H9 (cell line): ENCODE results near the gene TLCD3A. TPM values are rescaled to one million over a fixed set of nuclear protein-coding genes. Genes with fewer than 3 reads are reported as not detected.

Experiments used
- DNase-seq: peaks from one replicate; pipeline ENCODE4 v3.0.0-alpha.2; 2017
- H2AFZ ChIP-seq: one replicate; pipeline ENCODE4 v1.6.1; 2013; ENCODE audit warnings: mild to moderate bottlenecking, low read length, control low read depth, moderate library complexity
- H2AK5ac ChIP-seq: 2 replicates; pipeline ENCODE4 v1.6.1; 2013; ENCODE audit warnings: low read length, control low read depth, mixed read lengths; ENCODE audit not compliant: insufficient read length
- H2BK120ac ChIP-seq: one replicate; pipeline ENCODE4 v1.6.1; 2013; ENCODE audit warnings: low read depth, mild to moderate bottlenecking, low read length, control low read depth, inconsistent platforms; ENCODE audit not compliant: poor library complexity, severe bottlenecking
- H2BK12ac ChIP-seq: 2 replicates; pipeline ENCODE4 v1.6.1; 2013; ENCODE audit warnings: low read length, control low read depth, mixed read lengths, low read depth; ENCODE audit not compliant: insufficient read length
- H2BK15ac ChIP-seq: 2 replicates; pipeline ENCODE4 v1.6.1; 2013; ENCODE audit warnings: low read depth, low read length, control low read depth
- H2BK20ac ChIP-seq: one replicate; pipeline ENCODE4 v1.6.1; 2013; ENCODE audit warnings: low read depth, mild to moderate bottlenecking, low read length, control low read depth, inconsistent platforms; ENCODE audit not compliant: poor library complexity, severe bottlenecking
- H2BK5ac ChIP-seq: 2 replicates; pipeline ENCODE4 v1.6.1; 2013; ENCODE audit warnings: low read length, control low read depth, mixed read lengths; ENCODE audit not compliant: insufficient read length
- H3K14ac ChIP-seq: 2 replicates; pipeline ENCODE4 v1.6.1; 2013; ENCODE audit warnings: low read length, control low read depth; ENCODE audit not compliant: insufficient read depth
- H3K18ac ChIP-seq: 2 replicates; pipeline ENCODE4 v1.6.1; 2013; ENCODE audit warnings: low read depth, mild to moderate bottlenecking, mixed read lengths, low read length, control low read depth; ENCODE audit not compliant: insufficient read length
- H3K23ac ChIP-seq: 2 replicates; pipeline ENCODE4 v1.6.1; 2013; ENCODE audit warnings: low read length, control low read depth, mixed read lengths, low read depth; ENCODE audit not compliant: insufficient read length
- H3K23me2 ChIP-seq: 2 replicates; pipeline ENCODE4 v1.6.1; 2013; ENCODE audit warnings: low read depth, mild to moderate bottlenecking, mixed read lengths, low read length, control low read depth; ENCODE audit not compliant: insufficient read length, poor library complexity, severe bottlenecking
- H3K27ac ChIP-seq: 2 replicates; pipeline ENCODE4 v1.5.1; 2013; ENCODE audit warnings: low read length, control low read depth, mixed read lengths, low read depth; ENCODE audit not compliant: insufficient read length
- H3K27me3 ChIP-seq: 2 replicates; pipeline ENCODE4 v1.6.1; 2013; ENCODE audit warnings: low read length, control low read depth, inconsistent platforms; ENCODE audit not compliant: insufficient read depth
- H3K4ac ChIP-seq: 2 replicates; pipeline ENCODE4 v1.6.1; 2013; ENCODE audit warnings: low read depth, mild to moderate bottlenecking, control low read depth, inconsistent platforms, low read length, moderate library complexity
- H3K4me1 ChIP-seq: 2 replicates; pipeline ENCODE4 v1.6.1; 2013; ENCODE audit warnings: low read length, control low read depth, inconsistent platforms; ENCODE audit not compliant: insufficient read depth
- H3K4me2 ChIP-seq: 2 replicates; pipeline ENCODE4 v1.6.1; 2013; ENCODE audit warnings: low read length, control low read depth, mixed read lengths; ENCODE audit not compliant: insufficient read length, insufficient read depth
- H3K56ac ChIP-seq: 2 replicates; pipeline ENCODE4 v1.6.1; 2013; ENCODE audit warnings: low read depth, mild to moderate bottlenecking, mixed read lengths, low read length, control low read depth; ENCODE audit not compliant: insufficient read length
- H3K79me1 ChIP-seq: 2 replicates; pipeline ENCODE4 v1.6.1; 2013; ENCODE audit warnings: low read depth, mild to moderate bottlenecking, moderate library complexity, low read length, control low read depth, inconsistent platforms; ENCODE audit not compliant: insufficient read depth, poor library complexity, severe bottlenecking
- H3K79me2 ChIP-seq: 2 replicates; pipeline ENCODE4 v1.6.1; 2013; ENCODE audit warnings: low read length, control low read depth, inconsistent platforms; ENCODE audit not compliant: insufficient read depth
- H3K9ac ChIP-seq: 2 replicates; pipeline ENCODE4 v1.6.1; 2013; ENCODE audit warnings: low read length, control low read depth, mixed read lengths; ENCODE audit not compliant: insufficient read length; ENCODE audit errors: extremely low read depth
- H3K9me3 ChIP-seq: one replicate; pipeline ENCODE4 v1.6.1; 2013; ENCODE audit warnings: low read depth, low read length, inconsistent platforms; ENCODE audit not compliant: control insufficient read depth
- H3T11ph ChIP-seq: one replicate; pipeline ENCODE4 v1.6.1; 2013; ENCODE audit warnings: mild to moderate bottlenecking, low read length, control low read depth, inconsistent platforms
- H4K20me1 ChIP-seq: one replicate; pipeline ENCODE4 v1.6.1; 2013; ENCODE audit not compliant: control insufficient read depth, insufficient read length, insufficient read depth
- H4K5ac ChIP-seq: 2 replicates; pipeline ENCODE4 v1.6.1; 2013; ENCODE audit warnings: low read depth, mild to moderate bottlenecking, mixed read lengths, low read length, control low read depth; ENCODE audit not compliant: insufficient read length
- H4K8ac ChIP-seq: replicated peaks from 2 replicates; pipeline ENCODE4 v1.6.1; 2013; ENCODE audit warnings: low read length, control low read depth, mixed read lengths, low read depth; ENCODE audit not compliant: insufficient read length
- H4K91ac ChIP-seq: 2 replicates; pipeline ENCODE4 v1.6.1; 2013; ENCODE audit warnings: low read depth, mild to moderate bottlenecking, moderate library complexity, mixed read lengths, low read length, control low read depth; ENCODE audit not compliant: insufficient read length
- H3K27ac Mint-ChIP-seq, 3 experiments: 2 replicates in 2 of 3; 3 replicates in 1 of 3; pipeline ENCODE4 v1.8.0; 2020 to 2021; ENCODE audit warnings: mixed read lengths in 3 of 3, mild to moderate bottlenecking in 1 of 3, moderate library complexity in 1 of 3
- H3K27me3 Mint-ChIP-seq: 2 replicates; pipeline ENCODE4 v1.8.0; 2021; ENCODE audit warnings: low read depth, mild to moderate bottlenecking, moderate library complexity, mixed read lengths
- H3K36me3 Mint-ChIP-seq, 3 experiments: 2 replicates in 2 of 3; 3 replicates in 1 of 3; pipeline ENCODE4 v1.8.0; 2020 to 2021; ENCODE audit warnings: low read depth in 3 of 3, mixed read lengths in 3 of 3; ENCODE audit not compliant: insufficient read depth in 1 of 3
- H3K4me1 Mint-ChIP-seq, 2 experiments: 2 replicates each; pipeline ENCODE4 v1.8.0; 2020; ENCODE audit warnings: mixed read lengths in 2 of 2
- H3K4me3 Mint-ChIP-seq, 2 experiments: 2 replicates in 1 of 2; 3 replicates in 1 of 2; pipeline ENCODE4 v1.8.0; 2020 to 2021; ENCODE audit warnings: mild to moderate bottlenecking in 2 of 2, mixed read lengths in 2 of 2, moderate library complexity in 1 of 2
- H3K9me3 Mint-ChIP-seq, 2 experiments: 2 replicates in 1 of 2; 3 replicates in 1 of 2; pipeline ENCODE4 v1.8.0; 2020; ENCODE audit warnings: mild to moderate bottlenecking in 2 of 2, mixed read lengths in 2 of 2, moderate library complexity in 1 of 2
- CTCF ChIP-seq: fragments of 200-600 bp; sonication (generic); conservative IDR thresholded peaks from 3 replicates; pipeline ENCODE4 v1.8.0; 2021; ENCODE audit warnings: antibody characterized with exemption, mild to moderate bottlenecking
- WGBS: extraction: QIAGEN DNeasy Blood & Tissue Kit; methylation state at CpG from one replicate; pipeline ENCODE4 v1.1.7; 2013; ENCODE audit warnings: missing lambda C conversion rate, low lambda C conversion rate, mixed read lengths; ENCODE audit not compliant: insufficient read length; ENCODE audit errors: extremely low coverage; 5-methylcytosine and 5-hydroxymethylcytosine counted together
- total RNA-seq: library from RNA; stranded (reverse); gene quantifications from 2 replicates; pipeline ENCODE4 v1.2.1, GENCODE V29; 2021

The TLCD3A gene
- total RNA-seq, 1 experiment from 2014 or later: 29.6 TPM

- Histone ChIP-seq H4K5ac (no peak overlapping the region), H3T11ph (no peak overlapping the region), H3K4ac (no peak overlapping the region), H3K56ac (no peak overlapping the region), H2BK20ac (no peak overlapping the region), H3K27me3 (no peaks in the 10 kb centered on the region), H2BK12ac (no peak overlapping the region), H3K18ac (no peak overlapping the region), H3K9ac (no peak overlapping the region), H2BK120ac (no peak overlapping the region), H4K8ac (no peak overlapping the region), H2AFZ (no peak overlapping the region), H2BK15ac (no peak overlapping the region), H3K79me1 (no peaks in the 10 kb centered on the region), H4K20me1 (no peaks in the 10 kb centered on the region), H3K4me1 (no peaks in the 10 kb centered on the region), H3K9me3 (no peaks in the 10 kb centered on the region), H4K91ac (no peak overlapping the region), H3K79me2 (no peaks in the 10 kb centered on the region), H3K14ac (no peak overlapping the region), H3K23me2 (no peaks in the 10 kb centered on the region), H3K4me2 (no peak overlapping the region), H3K23ac (no peak overlapping the region), H2BK5ac (no peak overlapping the region), H3K27ac (no peak overlapping the region), H2AK5ac (no peak overlapping the region)
- peaks cover 10 to 24% of the 10 kb centered on the region in 2 experiments for H3K4me1 Mint-ChIP-seq
- H3K9me3 Mint-ChIP-seq: no peaks in the 10 kb centered on the region
- no peak for DNase-seq
- WGBS: no CpG with 5 or more reads among the region's 9 CpGs
- no peak overlapping the region for H3K4me3 Mint-ChIP-seq
- H3K36me3 Mint-ChIP-seq: peaks cover 19 to 60% (median 58%) of the 10 kb centered on the region in 3 experiments; a peak in 6 of 7 replicates
- H3K27me3 Mint-ChIP-seq: no peaks in the 10 kb centered on the region; the same call in 1 of the 2 replicates
- TF ChIP-seq CTCF: peak; percentile 23; the same call in 1 of the 3 replicates
- peak overlapping the region in 1 of 3 experiments; percentile 86; a peak in 2 of 7 replicates for H3K27ac Mint-ChIP-seq
These were observed 59.9 kb downstream of the TLCD3A start for GRCh38 chr17:792277-792676.

Other genes starting within 250 kb of the TLCD3A start
- 56.2 and 57.0 TPM in 2 replicates for gene VPS53, start 17.8 kb upstream of the TLCD3A start, total RNA-seq
- gene GEMIN4, start 19.7 kb downstream of the TLCD3A start, total RNA-seq: 54.7 and 56.8 TPM in 2 replicates
- gene GLOD4, start 49.7 kb downstream of the TLCD3A start, total RNA-seq: 99.8 and 106 TPM in 2 replicates
- gene MRM3, start 49.8 kb downstream of the TLCD3A start, total RNA-seq: 24.3 and 25.3 TPM in 2 replicates
- gene NXN, start 247.2 kb downstream of the TLCD3A start, total RNA-seq: 91.7 and 93.6 TPM in 2 replicates